C4-2B (cell line): ENCODE data around the gene CCDC85C.

Experiments used
- H3K27ac ChIP-seq: fragments of 450-650 bp; 2 replicates; pipeline ENCODE4 v1.5.1; 2017
- ZFX ChIP-seq: fragments of 450-650 bp; IDR thresholded peaks from 2 replicates; pipeline ENCODE4 v1.6.1; 2017
- TF ChIP-seq, protein P1 (sequence below): fragments of 450-650 bp; conservative IDR thresholded peaks from 2 replicates; pipeline ENCODE4 v1.5.1; 2017; ENCODE audit warnings: mild to moderate bottlenecking

Gene CCDC85C

DNA sequence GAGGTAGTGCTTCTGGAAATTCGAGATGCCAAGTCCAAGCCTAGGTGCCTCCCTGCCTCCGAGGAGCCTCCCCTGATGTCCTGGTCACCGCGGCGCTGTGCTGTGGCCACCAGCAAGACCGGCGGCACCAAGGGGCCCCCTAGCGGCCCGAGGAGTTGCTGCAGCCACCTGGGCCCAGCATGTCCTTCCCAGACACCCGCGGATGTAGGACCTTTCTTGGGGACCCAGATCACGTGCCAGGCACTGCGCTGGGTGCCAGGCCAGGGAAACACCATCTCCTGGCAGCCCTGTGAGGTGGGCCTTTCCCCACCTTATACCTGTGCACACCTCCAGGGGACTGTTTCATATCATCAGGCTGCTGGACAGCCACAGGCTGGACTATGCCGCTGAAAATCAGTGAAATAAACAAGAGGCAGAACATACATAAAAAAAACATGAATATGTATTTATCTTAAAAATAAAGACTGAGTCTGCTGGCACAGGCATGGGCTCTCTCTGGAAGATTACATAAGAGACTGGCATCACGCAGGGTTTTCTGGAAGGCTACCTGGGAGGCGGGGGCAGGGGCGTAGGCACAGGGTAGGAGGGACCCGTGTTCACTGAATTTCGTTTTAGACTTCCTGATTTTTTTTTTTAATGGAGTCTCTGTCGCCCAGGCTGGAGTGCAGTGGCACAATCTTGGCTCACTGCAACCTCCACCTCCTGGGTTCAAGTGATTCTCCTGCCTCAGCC is 25.0 kb upstream of the CCDC85C start:
- no peak overlapping the region for H3K27ac ChIP-seq
- TF ChIP-seq ZFX: no peak
- TF ChIP-seq, protein P1, sequence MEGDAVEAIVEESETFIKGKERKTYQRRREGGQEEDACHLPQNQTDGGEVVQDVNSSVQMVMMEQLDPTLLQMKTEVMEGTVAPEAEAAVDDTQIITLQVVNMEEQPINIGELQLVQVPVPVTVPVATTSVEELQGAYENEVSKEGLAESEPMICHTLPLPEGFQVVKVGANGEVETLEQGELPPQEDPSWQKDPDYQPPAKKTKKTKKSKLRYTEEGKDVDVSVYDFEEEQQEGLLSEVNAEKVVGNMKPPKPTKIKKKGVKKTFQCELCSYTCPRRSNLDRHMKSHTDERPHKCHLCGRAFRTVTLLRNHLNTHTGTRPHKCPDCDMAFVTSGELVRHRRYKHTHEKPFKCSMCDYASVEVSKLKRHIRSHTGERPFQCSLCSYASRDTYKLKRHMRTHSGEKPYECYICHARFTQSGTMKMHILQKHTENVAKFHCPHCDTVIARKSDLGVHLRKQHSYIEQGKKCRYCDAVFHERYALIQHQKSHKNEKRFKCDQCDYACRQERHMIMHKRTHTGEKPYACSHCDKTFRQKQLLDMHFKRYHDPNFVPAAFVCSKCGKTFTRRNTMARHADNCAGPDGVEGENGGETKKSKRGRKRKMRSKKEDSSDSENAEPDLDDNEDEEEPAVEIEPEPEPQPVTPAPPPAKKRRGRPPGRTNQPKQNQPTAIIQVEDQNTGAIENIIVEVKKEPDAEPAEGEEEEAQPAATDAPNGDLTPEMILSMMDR: peak; percentile 99

- TF ChIP-seq, protein P1: no peak
- no peak for TF ChIP-seq ZFX
- H3K27ac ChIP-seq: no peak overlapping the region
These were observed 23.7 kb upstream of the CCDC85C start for GRCh38 chr14:99627510-99628381.

DNA sequence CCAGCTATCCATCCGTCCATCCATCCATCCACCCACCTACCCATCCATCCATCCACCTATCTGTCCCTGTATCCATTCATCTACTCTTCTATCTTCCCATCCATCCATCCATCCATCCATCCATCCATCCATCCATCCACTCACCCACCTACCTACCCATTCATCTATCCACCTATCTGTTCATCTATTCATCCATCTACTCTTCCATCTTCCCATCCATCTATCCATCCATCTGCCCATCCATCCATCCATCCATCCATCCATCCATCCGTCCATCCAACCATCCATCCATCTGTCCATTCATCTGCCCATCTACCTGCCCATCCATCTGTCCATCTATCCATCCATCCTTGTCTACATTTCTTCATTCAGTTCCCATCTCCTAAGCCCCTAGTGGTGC is 23.1 kb upstream of the CCDC85C start:
- TF ChIP-seq ZFX: no peak
- TF ChIP-seq, protein P1: no peak

GRCh38 chr14:99626041-99626648 is 22.1 kb upstream of the CCDC85C start:
- TF ChIP-seq, protein P1: no peak
- no peak for TF ChIP-seq ZFX
- no peak overlapping the region for H3K27ac ChIP-seq

More for the DNA sequence above, 23.1 kb upstream of the CCDC85C start:
- H3K27ac ChIP-seq: no peak overlapping the region

GRCh38 chr14:99625476-99625875 is 21.5 kb upstream of the CCDC85C start:
- TF ChIP-seq ZFX: no peak
- TF ChIP-seq, protein P1: no peak
- H3K27ac ChIP-seq: no peak overlapping the region

DNA sequence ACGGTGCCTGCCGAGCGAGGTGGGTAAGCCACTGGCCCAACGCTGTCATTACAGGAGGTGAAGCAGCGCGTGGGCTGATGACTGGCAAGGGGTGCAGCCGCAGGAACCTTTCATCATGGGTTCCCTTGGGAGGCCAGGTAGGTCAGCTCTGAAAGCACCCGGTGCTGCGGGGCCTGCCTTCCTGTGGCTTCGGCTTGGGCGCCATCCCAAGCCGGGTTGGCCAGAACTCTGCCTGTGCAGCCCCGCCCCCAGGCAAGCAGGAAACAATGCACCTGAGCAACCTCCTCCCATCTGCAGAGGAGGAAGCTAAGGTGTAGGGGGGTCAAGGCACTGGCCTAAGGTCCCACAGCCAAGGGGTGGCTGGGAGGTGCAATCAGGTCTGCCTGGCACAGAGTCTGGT is 21.0 kb upstream of the CCDC85C start:
- H3K27ac ChIP-seq: no peak overlapping the region
- TF ChIP-seq, protein P1: no peak
- no peak for TF ChIP-seq ZFX

DNA sequence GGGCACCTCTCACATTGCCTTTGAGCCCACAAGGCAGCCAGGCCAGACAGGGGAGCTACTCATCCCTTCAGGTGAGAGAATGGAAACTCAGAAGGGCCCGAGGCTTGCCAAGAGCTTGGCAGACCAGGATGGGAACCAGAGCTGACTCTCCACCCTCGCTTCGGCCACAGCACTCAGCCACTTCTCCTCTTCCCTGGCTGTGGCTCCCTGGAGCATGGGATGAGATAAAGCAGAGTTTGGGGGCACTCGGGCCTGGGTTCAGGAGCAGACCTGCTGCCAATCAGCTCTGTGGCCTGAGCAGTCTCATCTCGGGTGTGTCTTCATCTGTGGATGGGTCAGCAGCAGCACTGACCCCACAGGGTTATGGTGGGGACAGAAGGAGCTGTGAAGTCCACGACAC is 20.0 kb upstream of the CCDC85C start:
- H3K27ac ChIP-seq: no peak overlapping the region
- TF ChIP-seq, protein P1: no peak
- no peak for TF ChIP-seq ZFX
